Measurements from ENCODE around the gene FAM20C. TPM values are rescaled to one million over a fixed set of nuclear protein-coding genes. Genes with fewer than 3 reads are reported as not detected.
"Not testable (repeated sequence)": the region's sequence is repeated elsewhere in the genome, so short reads cannot be mapped to it uniquely, and the experiment has no call there.

The FAM20C gene
- total RNA-seq, 1 donor from 2014 or later = 23.4 TPM

- DNase-seq (ENCODE audit: low spot score) = no peak
These were observed 48.6 kb downstream of the FAM20C start for GRCh38 chr7:240887-241421.

- no peak for DNase-seq (ENCODE audit: low spot score)
These were observed 49.1 kb downstream of the FAM20C start for GRCh38 chr7:241513-241912.

- DNase-seq (ENCODE audit: low spot score) = not testable (repeated sequence)
These were observed 50.6 kb downstream of the FAM20C start for GRCh38 chr7:242826-243579.

GRCh38 chr7:243580-243978, 51.2 kb downstream of the FAM20C start:
- DNase-seq (ENCODE audit: low spot score) = not testable (repeated sequence)

- no peak for DNase-seq (ENCODE audit: low spot score)
These were observed 52.6 kb downstream of the FAM20C start for GRCh38 chr7:244974-245373.

GRCh38 chr7:245574-246295, 53.4 kb downstream of the FAM20C start:
- no peak for DNase-seq (ENCODE audit: low spot score)

GRCh38 chr7:246451-246850, 54.1 kb downstream of the FAM20C start:
- no peak for DNase-seq (ENCODE audit: low spot score)

GRCh38 chr7:247181-247580, 54.8 kb downstream of the FAM20C start:
- DNase-seq (ENCODE audit: low spot score) = no peak

GRCh38 chr7:247636-248035, 55.3 kb downstream of the FAM20C start:
- DNase-seq (ENCODE audit: low spot score) = no peak

GRCh38 chr7:248732-249435, 56.5 kb downstream of the FAM20C start:
- DNase-seq (ENCODE audit: low spot score) = no peak

- no peak for DNase-seq (ENCODE audit: low spot score)
These were observed 57.6 kb downstream of the FAM20C start for GRCh38 chr7:249989-250388.

- DNase-seq (ENCODE audit: low spot score) = no peak
These were observed 58.2 kb downstream of the FAM20C start for GRCh38 chr7:250523-250922.

GRCh38 chr7:251005-251404, 58.6 kb downstream of the FAM20C start:
- no peak for DNase-seq (ENCODE audit: low spot score)

- no peak for DNase-seq (ENCODE audit: low spot score)
These were observed 59.2 kb downstream of the FAM20C start for GRCh38 chr7:251446-252175.

GRCh38 chr7:252216-252965, 60.0 kb downstream of the FAM20C start:
- DNase-seq (ENCODE audit: low spot score) = no peak

GRCh38 chr7:252981-253380, 60.6 kb downstream of the FAM20C start:
- no peak for DNase-seq (ENCODE audit: low spot score)

- DNase-seq (ENCODE audit: low spot score) = no peak
These were observed 61.4 kb downstream of the FAM20C start for GRCh38 chr7:253581-254336.

- no peak for DNase-seq (ENCODE audit: low spot score)
These were observed 62.1 kb downstream of the FAM20C start for GRCh38 chr7:254337-255037.

- DNase-seq (ENCODE audit: low spot score) = no peak
These were observed 62.7 kb downstream of the FAM20C start for GRCh38 chr7:255038-255435.
